HG02938 (cell line): ENCODE measurements around the gene VAC14.

Experiments
- ATAC-seq: cut with Tn5 transposase; IDR thresholded peaks from one replicate; pipeline ENCODE4 v1.9.1; 2021; ENCODE audit warnings: mild to moderate bottlenecking, moderate library complexity; ENCODE audit not compliant: unreplicated experiment

Gene VAC14

GRCh38 chr16:70786020-70786755, 14.8 kb downstream of the VAC14 start:
- ATAC-seq = no peak

- no peak for ATAC-seq
These were observed 16.0 kb downstream of the VAC14 start for GRCh38 chr16:70784692-70785555.

DNA sequence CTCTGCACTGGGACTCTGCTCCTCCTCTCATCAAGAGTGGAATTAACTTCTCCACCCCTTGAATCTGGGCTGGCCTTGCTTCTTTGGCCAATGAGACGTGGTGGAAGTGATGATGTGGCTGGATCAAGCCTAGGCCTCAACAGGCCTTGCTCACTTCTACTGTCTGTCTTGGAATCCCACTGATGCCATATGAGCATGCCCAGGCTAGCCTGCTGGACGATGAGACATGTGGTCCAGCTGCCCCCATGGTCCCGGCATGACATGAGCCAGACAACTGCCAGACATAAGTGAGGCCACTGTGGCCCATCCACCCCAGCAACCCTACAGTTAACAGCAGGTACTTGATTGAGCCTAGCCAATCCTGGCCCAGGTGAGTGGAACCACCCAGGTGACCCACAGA, 18.7 kb downstream of the VAC14 start:
- ATAC-seq = no peak

DNA sequence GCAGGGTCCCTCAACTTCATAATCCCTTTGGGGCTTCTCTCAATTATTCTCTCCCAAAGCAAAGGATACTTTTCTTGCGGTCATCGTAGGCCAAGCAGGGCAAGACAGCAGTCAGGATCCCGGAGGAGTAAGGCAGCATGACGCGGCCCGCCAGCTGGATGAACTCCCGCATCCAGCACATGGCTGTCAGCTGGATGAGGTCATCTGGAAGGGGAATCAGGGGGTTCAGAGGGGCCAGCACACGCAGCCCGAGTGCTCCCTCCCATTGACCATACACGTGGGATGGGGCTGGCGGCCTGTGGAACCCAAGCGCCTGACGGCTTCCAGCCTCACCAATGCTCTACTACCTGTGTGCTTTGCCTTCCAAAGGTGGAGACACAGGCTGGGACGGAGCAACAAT, 19.2 kb downstream of the VAC14 start:
- no peak for ATAC-seq

GRCh38 chr16:70780546-70780945, 20.4 kb downstream of the VAC14 start:
- ATAC-seq = no peak

GRCh38 chr16:70779361-70779760, 21.6 kb downstream of the VAC14 start:
- no peak for ATAC-seq

GRCh38 chr16:70778901-70779309, 22.1 kb downstream of the VAC14 start:
- no peak for ATAC-seq

GRCh38 chr16:70777973-70778406, 23.0 kb downstream of the VAC14 start:
- no peak for ATAC-seq

GRCh38 chr16:70777496-70777895, 23.5 kb downstream of the VAC14 start:
- no peak for ATAC-seq

DNA sequence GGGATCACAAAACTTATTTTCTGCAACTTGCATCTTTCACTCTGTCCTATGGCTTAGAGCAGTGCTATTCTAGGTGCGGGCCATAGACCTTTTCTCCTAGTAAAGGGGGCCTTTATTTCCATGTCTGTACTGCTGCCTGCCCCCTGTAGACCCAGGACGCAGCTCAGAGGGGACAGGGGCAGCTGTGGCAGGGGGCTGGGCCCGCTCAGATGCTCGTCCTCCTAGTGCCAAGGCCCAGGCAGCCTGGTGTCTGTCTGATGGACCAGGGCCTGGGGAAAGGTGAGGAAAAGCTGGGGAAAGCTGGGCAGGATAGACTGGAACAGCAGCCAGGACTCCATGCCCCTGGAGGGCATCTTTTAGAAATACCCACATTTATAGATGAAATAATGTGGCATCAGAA, 25.6 kb downstream of the VAC14 start:
- no peak for ATAC-seq

DNA sequence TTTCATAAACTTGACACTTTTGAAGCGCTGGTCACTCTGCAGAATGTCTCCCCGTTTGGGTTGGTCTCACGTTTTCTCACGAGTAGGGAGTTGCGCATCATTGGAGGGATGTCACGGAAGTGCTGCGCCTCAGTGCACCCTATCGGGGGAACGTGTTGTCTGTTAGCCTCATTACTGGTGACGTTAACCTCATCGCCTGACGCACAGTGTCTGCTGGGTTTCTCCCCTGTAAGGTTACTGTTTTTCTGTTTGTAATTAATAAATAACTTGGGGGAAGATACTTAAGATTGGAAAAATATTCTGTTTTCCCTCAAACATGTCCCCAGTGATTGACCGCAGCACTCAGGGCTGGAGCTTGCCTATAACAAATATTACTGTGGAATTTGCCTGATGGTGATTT, 26.7 kb downstream of the VAC14 start:
- ATAC-seq = no peak

- ATAC-seq = no peak
These were observed 28.5 kb downstream of the VAC14 start for GRCh38 chr16:70772493-70772892.

DNA sequence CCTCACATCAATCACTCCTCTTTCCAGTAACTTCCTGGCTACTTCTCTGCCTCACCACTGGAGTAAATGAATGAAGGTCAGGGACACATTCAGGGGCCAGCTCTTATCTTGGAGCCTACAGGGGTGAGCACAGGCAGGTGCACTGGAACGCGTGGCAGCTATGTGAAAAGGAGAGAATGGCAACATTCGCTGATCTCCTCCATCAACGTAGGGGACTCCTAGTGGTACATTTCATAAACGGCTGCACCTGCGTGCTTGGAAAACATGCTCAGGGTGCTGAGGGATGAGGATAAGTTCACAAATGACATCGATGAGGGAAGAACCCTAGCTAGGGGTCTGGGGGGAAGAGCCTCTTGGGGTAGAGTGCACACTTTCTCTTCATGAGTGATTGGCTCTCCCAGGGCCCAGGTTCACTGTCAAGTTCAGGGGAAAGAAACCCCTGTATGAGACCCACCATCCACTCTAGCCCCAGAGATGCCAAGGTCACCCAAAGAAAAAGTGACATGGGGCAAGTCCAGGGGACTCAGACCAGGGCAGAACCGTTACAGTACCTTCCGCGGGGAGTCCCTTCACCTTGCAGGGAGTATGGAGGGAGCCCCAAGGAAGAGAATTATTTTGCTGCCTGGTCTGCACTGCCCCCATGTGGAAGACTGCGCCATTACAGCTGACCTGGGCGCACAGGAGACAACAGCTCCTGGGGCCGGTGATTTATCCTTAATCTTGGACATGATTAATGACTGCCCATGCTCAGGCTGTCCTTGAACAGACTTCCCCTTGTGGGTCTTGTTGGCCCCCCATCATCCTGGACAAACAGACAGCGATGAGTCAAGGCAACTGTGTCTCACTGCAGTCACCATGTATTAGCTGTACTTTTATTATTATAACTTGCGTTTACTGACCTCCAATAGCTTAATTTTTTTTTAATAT, 30.1 kb downstream of the VAC14 start:
- ATAC-seq = peak; percentile 72

- ATAC-seq = no peak
These were observed 30.7 kb downstream of the VAC14 start for GRCh38 chr16:70770291-70770625.

GRCh38 chr16:70769761-70770160, 31.2 kb downstream of the VAC14 start:
- no peak for ATAC-seq

- ATAC-seq = no peak
These were observed 31.8 kb downstream of the VAC14 start for GRCh38 chr16:70769131-70769530.

GRCh38 chr16:70768203-70768580, 32.8 kb downstream of the VAC14 start:
- no peak for ATAC-seq

- no peak for ATAC-seq
These were observed 33.4 kb downstream of the VAC14 start for GRCh38 chr16:70767377-70768202.

DNA sequence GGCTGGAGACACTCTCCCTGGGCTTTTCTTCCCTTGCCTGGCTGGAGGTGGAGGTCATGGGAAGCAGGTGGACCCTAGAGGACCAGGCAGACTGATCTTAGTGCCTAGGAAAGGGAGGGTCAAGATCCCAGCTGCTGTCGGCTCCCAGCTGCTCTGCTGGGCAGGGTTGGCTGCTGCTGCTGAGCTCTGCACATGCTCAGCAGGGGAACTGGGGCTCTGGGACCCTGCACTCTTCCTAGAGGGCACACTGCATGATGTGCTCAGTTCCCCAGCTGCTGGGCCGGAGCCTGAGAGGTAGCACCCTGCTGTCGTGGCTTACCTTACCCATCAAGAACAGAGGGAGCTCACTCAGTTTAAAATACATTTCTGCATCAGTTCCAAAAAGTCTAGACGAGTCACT, 34.3 kb downstream of the VAC14 start:
- no peak for ATAC-seq

- ATAC-seq = no peak
These were observed 34.8 kb downstream of the VAC14 start for GRCh38 chr16:70766176-70766575.
